CD4-positive, alpha-beta T cell (primary cell): Measurements from ENCODE around the gene IQGAP1. TPM values are rescaled to one million over a fixed set of nuclear protein-coding genes. Genes with fewer than 3 reads are reported as not detected.
A peak's percentile ranks its signal among the peaks of the same experiment; 100 is the strongest.

Experiments used
- ATAC-seq: fragments of 200-7000 bp; cut with Tn5 transposase; one replicate; pipeline ENCODE4 v1.10.0; 2022; ENCODE audit warnings: mild to moderate bottlenecking; ENCODE audit not compliant: poor library complexity
- CTCF ChIA-PET: fragments of 350-600 bp; sonication (Branson Sonifier 250); formaldehyde crosslinking; loops from one replicate; lab custom pipeline; 2021; ENCODE audit warnings: antibody characterized with exemption, inconsistent platforms; lab: Charles Lee
- POLR2A ChIA-PET: fragments of 350-600 bp; sonication (Branson Sonifier 250); formaldehyde crosslinking; loops from one replicate; lab custom pipeline; 2021; ENCODE audit warnings: antibody characterized with exemption, inconsistent platforms; lab: Charles Lee
- DNase-seq, 14 experiments: peaks; one replicate each; pipeline ENCODE4 v3.0.0-alpha.2; 2013 to 2020; ENCODE audit warnings: mixed read lengths in 2 of 14
- H3K27ac ChIP-seq, 2 donors: one replicate each; pipeline versions ENCODE4 v1.5.1 to v1.7.0; 2013; ENCODE audit warnings: low read length in 2 of 2, low read depth in 1 of 2, mild to moderate bottlenecking in 1 of 2
- H3K27me3 ChIP-seq, 2 experiments: 1 replicate in 1 of 2; 2 replicates in 1 of 2; pipeline versions ENCODE4 v1.6.1 to v1.7.0; 2013; ENCODE audit warnings: low read length in 2 of 2, control low read depth in 1 of 2, mild to moderate bottlenecking in 1 of 2, moderate library complexity in 1 of 2; ENCODE audit not compliant: insufficient read depth in 2 of 2, control insufficient read depth in 1 of 2
- H3K36me3 ChIP-seq: one replicate; pipeline ENCODE4 v1.6.1; 2013; ENCODE audit warnings: low read length, control low read depth; ENCODE audit not compliant: insufficient read depth
- H3K4me1 ChIP-seq: one replicate; pipeline ENCODE4 v1.6.1; 2013; ENCODE audit warnings: low read length, control low read depth; ENCODE audit not compliant: insufficient read depth
- H3K4me3 ChIP-seq: one replicate; pipeline ENCODE4 v1.5.1; 2013; ENCODE audit warnings: mild to moderate bottlenecking, low read length, moderate library complexity
- H3K9me3 ChIP-seq, 2 experiments: 1 replicate in 1 of 2; 2 replicates in 1 of 2; pipeline versions ENCODE4 v1.6.1 to v1.7.0; 2013; ENCODE audit warnings: low read length in 2 of 2, mild to moderate bottlenecking in 2 of 2, control low read depth in 1 of 2, moderate library complexity in 1 of 2; ENCODE audit not compliant: control insufficient read depth in 1 of 2, insufficient read depth in 1 of 2
- H3K27ac Mint-ChIP-seq: one replicate; pipeline ENCODE4 v1.8.0; 2020; ENCODE audit warnings: mixed read lengths
- H3K27me3 Mint-ChIP-seq: one replicate; pipeline ENCODE4 v1.8.0; 2021; ENCODE audit warnings: mixed read lengths
- H3K36me3 Mint-ChIP-seq: one replicate; pipeline ENCODE4 v1.8.0; 2021; ENCODE audit warnings: low read depth, mixed read lengths
- H3K4me1 Mint-ChIP-seq: one replicate; pipeline ENCODE4 v1.8.0; 2021; ENCODE audit warnings: low read depth, mixed read lengths
- H3K4me3 Mint-ChIP-seq: one replicate; pipeline ENCODE4 v1.8.0; 2020; ENCODE audit warnings: mild to moderate bottlenecking, mixed read lengths
- H3K9me3 Mint-ChIP-seq: one replicate; pipeline ENCODE4 v1.8.0; 2020; ENCODE audit warnings: mixed read lengths
- intact Hi-C, 2 experiments: fragments of 100-400 bp; cut with DNase I in 1 of 2; cut with micrococcal nuclease in 1 of 2; formaldehyde crosslinking; loops; one replicate each; pipeline versions ENCODE4 v1.15.1 to v1.9.0; 2023 to 2025; cut with DNase I, micrococcal nuclease
- total RNA-seq, 174 experiments: library from RNA in 2 of 174; stranded (reverse) in 2 of 174; gene quantifications; one replicate each; pipeline ENCODE4 v1.2.3 and lab custom pipeline; 2021 to 2026
- TF ChIP-seq, protein P1 (sequence below): fragments of 200-600 bp; IDR thresholded peaks from one replicate; pipeline ENCODE4 v1.8.0; 2022; ENCODE audit warnings: antibody characterized with exemption, mild to moderate bottlenecking

IQGAP1 gene
- total RNA-seq, 2 experiments from 2014 or later: 76.8 to 78.7 TPM

DNA sequence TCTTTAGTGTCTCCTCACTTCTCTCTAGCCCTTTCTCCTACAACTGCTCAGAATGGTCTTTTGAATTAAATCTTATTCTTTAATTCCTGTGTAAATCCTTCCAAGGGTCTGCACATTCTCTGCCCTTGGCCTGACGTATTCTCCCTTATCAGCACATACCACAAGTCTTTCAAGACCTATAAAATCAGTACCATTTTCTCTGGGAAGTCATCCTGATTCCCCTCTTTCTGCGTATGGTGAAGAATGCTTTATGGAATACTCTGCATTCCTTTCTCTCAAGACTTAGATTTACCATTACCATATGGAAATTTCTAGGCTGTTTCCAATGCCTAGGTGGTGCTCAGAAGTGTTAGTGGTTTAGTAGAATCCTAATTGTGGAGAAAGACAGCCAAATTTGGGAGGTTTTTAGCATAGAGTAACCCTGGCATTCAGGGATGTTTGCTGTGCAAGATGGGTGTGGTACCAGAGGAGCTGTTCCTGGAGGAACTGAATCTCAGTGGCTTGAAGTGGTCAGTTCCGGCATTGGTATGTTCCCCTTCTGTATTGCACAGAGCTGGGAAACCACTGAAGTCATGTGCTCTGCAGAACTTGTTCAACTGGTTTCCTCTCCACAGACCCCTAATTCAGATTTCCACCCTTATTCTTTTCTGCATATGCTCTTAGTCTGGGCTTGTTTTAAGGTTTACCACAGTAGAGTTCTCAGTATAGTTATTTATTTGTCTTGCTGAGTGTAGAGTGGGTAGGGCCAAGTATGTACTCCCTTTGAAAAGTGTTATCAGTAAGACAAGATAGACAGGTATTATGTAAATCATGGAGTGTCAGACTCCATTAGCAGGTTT, 24.5 kb downstream of the IQGAP1 start:
- peak overlapping the region; percentile 49 for H3K4me3 Mint-ChIP-seq
- H3K4me3 ChIP-seq: no peak overlapping the region
- TF ChIP-seq, protein P1, sequence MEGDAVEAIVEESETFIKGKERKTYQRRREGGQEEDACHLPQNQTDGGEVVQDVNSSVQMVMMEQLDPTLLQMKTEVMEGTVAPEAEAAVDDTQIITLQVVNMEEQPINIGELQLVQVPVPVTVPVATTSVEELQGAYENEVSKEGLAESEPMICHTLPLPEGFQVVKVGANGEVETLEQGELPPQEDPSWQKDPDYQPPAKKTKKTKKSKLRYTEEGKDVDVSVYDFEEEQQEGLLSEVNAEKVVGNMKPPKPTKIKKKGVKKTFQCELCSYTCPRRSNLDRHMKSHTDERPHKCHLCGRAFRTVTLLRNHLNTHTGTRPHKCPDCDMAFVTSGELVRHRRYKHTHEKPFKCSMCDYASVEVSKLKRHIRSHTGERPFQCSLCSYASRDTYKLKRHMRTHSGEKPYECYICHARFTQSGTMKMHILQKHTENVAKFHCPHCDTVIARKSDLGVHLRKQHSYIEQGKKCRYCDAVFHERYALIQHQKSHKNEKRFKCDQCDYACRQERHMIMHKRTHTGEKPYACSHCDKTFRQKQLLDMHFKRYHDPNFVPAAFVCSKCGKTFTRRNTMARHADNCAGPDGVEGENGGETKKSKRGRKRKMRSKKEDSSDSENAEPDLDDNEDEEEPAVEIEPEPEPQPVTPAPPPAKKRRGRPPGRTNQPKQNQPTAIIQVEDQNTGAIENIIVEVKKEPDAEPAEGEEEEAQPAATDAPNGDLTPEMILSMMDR: no peak
- no peaks in the 10 kb centered on the region for H3K27me3 ChIP-seq
- POLR2A ChIA-PET: interaction anchor here (1.3 to 3.4 kb wide), 5 partner anchors 11 to 127 kb away, joined by 3 to 15 read pairs (median 6); partner anchors contain the start of gene IQGAP1
- H3K9me3 ChIP-seq: peaks cover 0 to 5% of the 10 kb centered on the region in 2 experiments
- CTCF ChIA-PET: interaction anchor here (1.3 kb wide), 1 partner anchor 24 kb away, joined by 3 read pairs; no protein-coding TSS in a partner anchor
- no peaks in the 10 kb centered on the region for H3K27me3 Mint-ChIP-seq
- H3K36me3 ChIP-seq: peaks cover 2% of the 10 kb centered on the region
- H3K36me3 Mint-ChIP-seq: peaks cover 27% of the 10 kb centered on the region
- no peak overlapping the region for H3K27ac ChIP-seq
- peak overlapping the region; percentile 40 for H3K27ac Mint-ChIP-seq
- DNase-seq (peak in 3 of 14 experiments; percentile 54 to 59 (median 58)), ATAC-seq (peak; percentile 39)
- H3K4me1 ChIP-seq: peaks cover 30% of the 10 kb centered on the region
- no peaks in the 10 kb centered on the region for H3K9me3 Mint-ChIP-seq
- H3K4me1 Mint-ChIP-seq: peaks cover 78% of the 10 kb centered on the region
- intact Hi-C loops: loop anchor here in 1 of 2 experiments (5.0 kb wide), 1 partner anchor 35 kb away; no protein-coding TSS in a partner anchor

DNA sequence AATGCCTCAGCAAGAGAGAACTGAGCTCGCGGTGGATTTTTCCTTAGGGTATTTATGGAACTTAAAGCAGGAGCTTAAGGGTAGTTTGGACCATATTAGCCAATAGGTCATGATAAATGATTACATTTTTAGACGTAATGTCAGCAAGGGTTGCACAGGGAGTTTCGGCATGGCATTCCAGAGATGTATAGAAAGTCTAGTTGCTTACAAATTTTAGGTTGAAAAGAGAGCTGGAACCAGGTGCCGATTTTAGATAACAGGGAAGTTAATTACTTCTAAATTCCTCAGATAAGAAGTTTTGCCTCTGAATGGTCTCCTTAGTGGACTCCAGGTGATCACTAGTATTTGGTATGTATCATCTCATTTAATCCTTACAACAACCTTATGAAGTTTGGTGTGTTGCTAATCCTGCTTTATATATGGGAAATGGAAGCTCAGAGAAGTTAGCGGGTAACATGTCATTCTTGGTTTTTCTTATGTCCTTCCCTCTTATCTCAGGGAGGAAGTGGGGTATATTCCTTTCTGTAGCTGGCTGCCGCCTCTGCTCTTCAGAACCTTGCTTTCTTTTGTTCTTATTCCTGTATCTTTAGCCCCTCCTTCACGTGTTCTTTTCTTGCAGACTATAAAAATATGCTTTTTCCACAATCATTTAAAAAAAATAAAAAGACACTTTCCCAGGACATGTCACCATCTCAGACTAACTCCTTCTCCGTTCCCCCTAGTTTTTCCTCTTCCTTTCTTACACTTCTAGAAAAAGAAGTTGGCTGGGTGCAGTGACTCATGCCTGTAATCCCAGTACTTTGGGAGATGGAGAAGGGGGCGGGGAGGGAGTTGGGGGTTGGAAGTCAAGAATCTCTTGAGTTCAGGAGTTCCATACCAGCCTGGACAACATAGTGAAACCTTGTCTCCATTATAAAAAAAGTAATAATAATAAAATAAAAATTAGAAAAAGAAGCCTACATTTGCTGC, 25.7 kb downstream of the IQGAP1 start:
- ChIA-PET POLR2A (interaction anchor here (0.9 to 3.4 kb wide), 5 partner anchors 10 to 126 kb away, joined by 3 to 15 read pairs (median 6); partner anchors contain the start of gene IQGAP1), CTCF (interaction anchor here (0.9 to 1.3 kb wide), 2 partner anchors 23 to 25 kb away, joined by 3 read pairs; no protein-coding TSS in a partner anchor)
- ATAC-seq (peak; percentile 36), DNase-seq (no peak)
- Histone ChIP-seq H3K27ac (no peak overlapping the region), H3K9me3 (peaks cover 0 to 5% of the 10 kb centered on the region in 2 experiments), H3K27me3 (no peaks in the 10 kb centered on the region), H3K4me1 (peaks cover 30% of the 10 kb centered on the region), H3K36me3 (peaks cover 2% of the 10 kb centered on the region), H3K4me3 (no peak overlapping the region)
- TF ChIP-seq, protein P1: no peak
- Mint-ChIP-seq H3K9me3 (no peaks in the 10 kb centered on the region), H3K27me3 (no peaks in the 10 kb centered on the region), H3K27ac (peak overlapping the region; percentile 38), H3K4me3 (peak overlapping the region; percentile 60), H3K4me1 (peaks cover 78% of the 10 kb centered on the region), H3K36me3 (peaks cover 21% of the 10 kb centered on the region)
- intact Hi-C loops: loop anchor here in 1 of 2 experiments (5.0 kb wide), 1 partner anchor 36 kb away; no protein-coding TSS in a partner anchor
